ENCODE results near the gene LTB4R.

LTB4R gene

DNA sequence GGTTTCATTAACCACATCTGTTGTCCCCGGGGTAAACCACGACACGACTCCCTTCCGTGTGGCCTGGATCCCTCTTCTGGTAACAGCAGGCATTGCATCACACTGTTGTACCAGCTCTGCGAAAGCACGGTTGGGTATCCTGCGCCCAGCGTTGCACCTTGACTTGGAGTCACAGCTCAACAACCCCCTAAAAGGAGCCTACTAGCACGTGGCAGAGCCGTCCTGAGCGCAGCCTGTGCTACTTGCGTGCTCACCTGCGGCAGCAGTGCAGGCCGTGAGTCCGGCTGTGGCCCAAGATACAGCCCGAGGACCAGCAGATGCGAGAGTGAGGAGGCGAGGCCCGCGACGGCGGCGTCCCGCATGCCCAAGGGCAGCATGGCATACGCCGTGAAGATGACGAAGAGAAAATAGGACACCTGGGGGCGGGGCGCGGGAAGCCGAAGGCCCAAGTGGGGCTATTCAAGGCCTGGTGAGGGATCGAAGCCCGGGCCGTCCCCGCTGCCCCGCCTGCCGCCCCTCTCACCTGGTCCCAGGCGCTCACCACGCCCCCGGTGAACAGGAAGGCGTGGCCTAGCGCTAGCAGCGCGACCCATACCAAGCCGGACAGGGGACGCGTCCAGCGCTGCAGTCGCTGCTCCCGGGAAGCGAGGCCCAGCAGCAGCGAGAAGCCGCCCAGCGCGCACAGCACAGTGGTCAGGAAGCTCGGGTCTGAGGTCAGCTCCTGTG lies 21.1 kb downstream of the LTB4R start:
- TF ChIP-seq, protein P1, sequence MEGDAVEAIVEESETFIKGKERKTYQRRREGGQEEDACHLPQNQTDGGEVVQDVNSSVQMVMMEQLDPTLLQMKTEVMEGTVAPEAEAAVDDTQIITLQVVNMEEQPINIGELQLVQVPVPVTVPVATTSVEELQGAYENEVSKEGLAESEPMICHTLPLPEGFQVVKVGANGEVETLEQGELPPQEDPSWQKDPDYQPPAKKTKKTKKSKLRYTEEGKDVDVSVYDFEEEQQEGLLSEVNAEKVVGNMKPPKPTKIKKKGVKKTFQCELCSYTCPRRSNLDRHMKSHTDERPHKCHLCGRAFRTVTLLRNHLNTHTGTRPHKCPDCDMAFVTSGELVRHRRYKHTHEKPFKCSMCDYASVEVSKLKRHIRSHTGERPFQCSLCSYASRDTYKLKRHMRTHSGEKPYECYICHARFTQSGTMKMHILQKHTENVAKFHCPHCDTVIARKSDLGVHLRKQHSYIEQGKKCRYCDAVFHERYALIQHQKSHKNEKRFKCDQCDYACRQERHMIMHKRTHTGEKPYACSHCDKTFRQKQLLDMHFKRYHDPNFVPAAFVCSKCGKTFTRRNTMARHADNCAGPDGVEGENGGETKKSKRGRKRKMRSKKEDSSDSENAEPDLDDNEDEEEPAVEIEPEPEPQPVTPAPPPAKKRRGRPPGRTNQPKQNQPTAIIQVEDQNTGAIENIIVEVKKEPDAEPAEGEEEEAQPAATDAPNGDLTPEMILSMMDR (IDR thresholded peaks at IDR 0.05; ENCODE audit: control insufficient read depth, insufficient read depth, low read depth, low read length, missing control alignments) = peak; percentile 77
- DNase-seq (ENCODE audit: low read depth) = no peak
- H3K4me3 ChIP-seq (ENCODE audit: control insufficient read depth, low read depth, low read length) = no peak overlapping the region

- peak within 1 kb of the TSS; percentile 49 for H3K4me3 ChIP-seq (ENCODE audit: control insufficient read depth, low read depth, low read length)
- TF ChIP-seq, protein P1 (IDR thresholded peaks at IDR 0.05; ENCODE audit: control insufficient read depth, insufficient read depth, low read depth, low read length, missing control alignments) = no peak
- DNase-seq (ENCODE audit: low read depth) = no peak
Measured at GRCh38 chr14:24334431-24335291, 23.4 kb downstream of the LTB4R start, which contains the start of gene ADCY4. Gene ADCY4, minus strand, starts transcription at chr14:24335071. Its CDS starts 419 bp downstream, at chr14:24334652.

DNA sequence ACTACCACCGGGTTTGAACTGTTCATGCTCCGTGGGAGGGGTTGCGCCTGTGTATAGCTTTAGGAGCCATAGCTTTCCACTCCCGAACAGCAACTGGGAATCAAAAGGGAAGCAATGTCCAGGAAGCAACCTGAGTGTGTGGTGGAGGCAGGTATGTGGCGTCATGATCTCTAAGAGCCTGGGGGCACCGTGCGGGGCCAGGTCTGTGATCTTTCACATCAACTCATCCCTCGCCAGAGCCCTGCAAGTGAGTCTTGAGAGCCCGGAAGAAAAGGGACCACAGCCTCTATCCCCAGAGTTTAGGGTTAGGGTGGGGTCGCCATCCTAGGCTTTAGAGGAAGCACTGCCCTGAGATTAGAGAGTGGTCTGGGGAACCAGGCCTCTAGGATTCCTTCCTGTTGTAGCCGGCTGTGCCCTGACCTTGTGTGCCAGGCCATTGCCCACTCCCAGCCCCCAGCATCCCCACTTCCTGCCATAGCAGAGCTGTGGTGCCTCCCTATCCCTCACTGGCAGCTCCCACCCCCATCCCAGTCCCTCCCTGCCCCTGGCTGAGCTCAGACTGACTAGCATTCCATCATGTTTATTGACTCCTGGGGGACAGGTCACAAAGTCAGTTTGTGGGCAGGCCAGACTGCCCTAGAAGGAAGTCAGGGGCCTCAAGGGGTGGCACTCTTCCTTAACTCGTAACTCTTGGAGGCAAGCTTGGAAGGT lies 24.3 kb downstream of the LTB4R start:
- no peak overlapping the region for H3K4me3 ChIP-seq (ENCODE audit: control insufficient read depth, low read depth, low read length)

GRCh38 chr14:24337144-24337823 lies 26.0 kb downstream of the LTB4R start:
- no peak for DNase-seq (ENCODE audit: low read depth)
- no peak overlapping the region for H3K4me3 ChIP-seq (ENCODE audit: control insufficient read depth, low read depth, low read length)
- TF ChIP-seq, protein P1 (IDR thresholded peaks at IDR 0.05; ENCODE audit: control insufficient read depth, insufficient read depth, low read depth, low read length, missing control alignments) = no peak

More for the DNA sequence above, 24.3 kb downstream of the LTB4R start:
- no peak for DNase-seq (ENCODE audit: low read depth)
- TF ChIP-seq, protein P1 (IDR thresholded peaks at IDR 0.05; ENCODE audit: control insufficient read depth, insufficient read depth, low read depth, low read length, missing control alignments) = no peak

DNA sequence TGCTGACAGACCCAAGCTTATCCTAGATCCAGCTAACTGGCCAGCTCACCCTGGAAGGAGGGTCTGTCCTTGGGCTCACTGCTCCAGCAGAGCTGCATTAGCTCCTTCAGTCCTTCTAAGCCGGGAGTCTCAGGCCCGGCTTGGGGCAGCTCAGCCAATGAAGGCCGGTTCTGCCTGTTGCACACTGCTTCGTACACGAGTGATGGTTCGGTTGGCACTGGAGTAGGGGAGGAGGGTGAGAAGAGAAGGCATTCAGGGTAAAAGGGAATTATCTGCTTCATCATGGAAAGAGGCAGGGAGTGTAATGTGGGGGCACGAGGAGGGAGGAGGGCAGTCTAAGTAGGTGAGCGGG lies 26.5 kb downstream of the LTB4R start:
- TF ChIP-seq, protein P1 (IDR thresholded peaks at IDR 0.05; ENCODE audit: control insufficient read depth, insufficient read depth, low read depth, low read length, missing control alignments) = no peak
- DNase-seq (ENCODE audit: low read depth) = no peak
- no peak overlapping the region for H3K4me3 ChIP-seq (ENCODE audit: control insufficient read depth, low read depth, low read length)

DNA sequence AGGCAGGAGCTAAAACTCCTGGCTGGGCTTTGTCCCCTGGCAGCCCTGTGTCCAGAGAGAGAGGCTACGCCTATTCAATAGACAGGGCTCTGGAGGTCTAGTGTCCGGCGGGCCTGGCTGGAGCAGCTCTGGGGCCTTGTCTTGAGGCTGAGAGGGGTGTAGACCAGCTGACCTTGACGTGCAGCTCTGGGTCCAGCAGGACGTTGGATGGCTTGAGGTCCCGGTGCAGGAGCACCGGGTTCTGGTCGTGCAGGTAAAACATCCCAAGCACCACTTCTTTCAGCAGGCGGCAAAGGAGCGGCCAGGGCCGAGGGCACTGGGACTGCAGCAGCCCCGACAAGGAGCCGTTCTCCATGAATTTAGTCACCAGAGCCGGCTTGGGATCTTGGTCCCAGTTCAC lies 27.5 kb downstream of the LTB4R start:
- TF ChIP-seq, protein P1 (IDR thresholded peaks at IDR 0.05; ENCODE audit: control insufficient read depth, insufficient read depth, low read depth, low read length, missing control alignments) = no peak
- no peak for DNase-seq (ENCODE audit: low read depth)
- H3K4me3 ChIP-seq (ENCODE audit: control insufficient read depth, low read depth, low read length) = no peak overlapping the region; the same call in 1 of the 2 replicates
